Germinal center (tissue), 1 donor: ENCODE data around the gene TSPEAR.

ENCODE experiments used
- DNase-seq: peaks from one replicate; pipeline ENCODE4 v3.0.0; 2012; ENCODE audit warnings: mixed read lengths, low spot score

TSPEAR gene

GRCh38 chr21:44720170-44720569 is 8.8 kb upstream of the TSPEAR start:
- no peak for DNase-seq

- DNase-seq = no peak
These were observed 7.2 kb upstream of the TSPEAR start for GRCh38 chr21:44718571-44718970.

- DNase-seq = no peak
These were observed 6.7 kb upstream of the TSPEAR start for GRCh38 chr21:44718093-44718492.

- no peak for DNase-seq
These were observed 5.6 kb upstream of the TSPEAR start for GRCh38 chr21:44716984-44717383.

- no peak for DNase-seq
These were observed 3.5 kb upstream of the TSPEAR start for GRCh38 chr21:44714905-44715304.

GRCh38 chr21:44713846-44714245 is 2.5 kb upstream of the TSPEAR start:
- DNase-seq = no peak

GRCh38 chr21:44713130-44713529 is 1.8 kb upstream of the TSPEAR start:
- DNase-seq = no peak

GRCh38 chr21:44712203-44713028 is 1.0 kb upstream of the TSPEAR start:
- DNase-seq = no peak

- no peak for DNase-seq
These were observed 531 bp downstream of the TSPEAR start for GRCh38 chr21:44710756-44711326.

GRCh38 chr21:44710294-44710665 is 1.1 kb downstream of the TSPEAR start:
- DNase-seq = no peak

- no peak for DNase-seq
These were observed 1.7 kb downstream of the TSPEAR start for GRCh38 chr21:44709426-44710293.

GRCh38 chr21:44708866-44709425 is 2.4 kb downstream of the TSPEAR start:
- no peak for DNase-seq

GRCh38 chr21:44708213-44708865 is 3.0 kb downstream of the TSPEAR start:
- no peak for DNase-seq

GRCh38 chr21:44706706-44707581 is 4.4 kb downstream of the TSPEAR start:
- DNase-seq = no peak

GRCh38 chr21:44706026-44706705 is 5.2 kb downstream of the TSPEAR start:
- no peak for DNase-seq

GRCh38 chr21:44704636-44705001 is 6.8 kb downstream of the TSPEAR start:
- DNase-seq = no peak

GRCh38 chr21:44703731-44704635 is 7.4 kb downstream of the TSPEAR start:
- DNase-seq = no peak

- no peak for DNase-seq
These were observed 8.2 kb downstream of the TSPEAR start for GRCh38 chr21:44702973-44703730.
